Measurements from ENCODE around the gene U2SURP.
"Not testable (repeated sequence)": the region's sequence is repeated elsewhere in the genome, so short reads cannot be mapped to it uniquely, and the experiment has no call there.

The U2SURP gene

DNA sequence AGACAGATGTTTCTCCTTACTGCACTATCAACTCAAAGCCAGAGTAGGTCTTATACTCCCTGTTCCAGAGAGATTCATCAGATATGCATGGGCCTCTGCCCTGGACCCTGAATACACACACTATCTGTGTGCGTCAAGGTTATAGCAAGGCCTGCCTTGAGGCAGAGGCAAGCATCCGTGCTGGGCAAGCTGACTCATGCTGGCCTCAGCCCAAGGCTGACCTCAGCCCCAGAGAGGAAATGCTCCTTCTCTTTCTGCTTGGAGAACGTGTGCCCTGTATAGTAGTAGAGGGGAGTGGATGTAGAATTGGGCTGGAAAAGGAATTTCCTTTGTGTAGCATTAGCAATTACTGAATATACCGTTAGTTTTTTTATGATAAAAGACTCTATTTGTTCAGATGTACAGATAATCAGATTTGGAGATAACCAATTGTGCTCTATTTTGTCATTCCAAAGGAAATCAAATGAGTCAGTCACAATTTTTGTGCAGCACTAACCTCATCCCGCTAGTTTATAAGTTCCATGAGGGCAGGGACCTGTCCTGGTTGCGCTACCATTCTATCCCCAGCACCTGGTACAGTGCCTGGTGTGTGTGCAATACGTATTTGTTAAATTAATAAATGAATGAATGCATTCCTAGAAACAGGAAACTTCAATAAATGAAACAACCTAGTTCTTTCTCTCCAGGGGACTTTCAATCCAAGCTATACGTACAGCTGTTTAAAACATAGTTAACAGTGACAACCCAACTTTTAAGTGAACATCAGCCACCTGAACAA lies 24.6 kb upstream of the U2SURP start:
- DNase-seq (ENCODE audit: low spot score), result no peak

DNA sequence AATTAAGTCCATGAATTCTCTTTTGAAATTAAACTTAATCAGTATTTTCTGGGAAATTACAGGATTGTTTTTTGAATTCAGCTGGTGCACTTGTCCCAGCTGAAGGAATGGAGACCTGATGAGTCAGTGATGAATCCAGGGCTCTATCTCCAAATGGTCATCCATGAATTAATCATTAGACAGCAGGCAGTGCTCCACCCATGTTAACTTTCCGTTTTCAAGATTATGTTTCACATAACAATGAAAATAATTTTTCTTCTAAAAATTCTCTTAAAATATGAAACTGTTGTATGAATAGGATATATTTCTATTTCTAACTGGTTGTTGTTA lies 24.0 kb upstream of the U2SURP start:
- no peak for DNase-seq (ENCODE audit: low spot score)

DNA sequence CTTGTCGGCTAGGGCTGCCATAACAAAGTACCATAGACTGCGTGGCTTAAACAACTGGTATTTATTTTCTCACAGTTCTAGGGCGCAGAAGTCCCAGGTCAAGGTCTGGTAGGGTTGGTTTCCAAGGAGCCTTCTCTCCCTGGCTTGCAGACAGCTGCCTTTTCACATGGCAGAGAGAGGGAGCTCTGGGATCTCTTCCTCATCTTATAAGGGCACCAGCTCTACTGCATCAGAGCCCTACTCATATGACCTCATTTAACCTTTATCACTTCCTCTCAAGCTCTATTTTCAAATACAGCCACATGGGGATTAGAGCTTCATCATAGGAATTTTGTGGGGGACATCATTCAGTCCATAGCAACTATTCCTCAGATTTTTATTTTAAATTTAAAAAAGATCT lies 20.3 kb upstream of the U2SURP start:
- no peak for DNase-seq (ENCODE audit: low spot score)

DNA sequence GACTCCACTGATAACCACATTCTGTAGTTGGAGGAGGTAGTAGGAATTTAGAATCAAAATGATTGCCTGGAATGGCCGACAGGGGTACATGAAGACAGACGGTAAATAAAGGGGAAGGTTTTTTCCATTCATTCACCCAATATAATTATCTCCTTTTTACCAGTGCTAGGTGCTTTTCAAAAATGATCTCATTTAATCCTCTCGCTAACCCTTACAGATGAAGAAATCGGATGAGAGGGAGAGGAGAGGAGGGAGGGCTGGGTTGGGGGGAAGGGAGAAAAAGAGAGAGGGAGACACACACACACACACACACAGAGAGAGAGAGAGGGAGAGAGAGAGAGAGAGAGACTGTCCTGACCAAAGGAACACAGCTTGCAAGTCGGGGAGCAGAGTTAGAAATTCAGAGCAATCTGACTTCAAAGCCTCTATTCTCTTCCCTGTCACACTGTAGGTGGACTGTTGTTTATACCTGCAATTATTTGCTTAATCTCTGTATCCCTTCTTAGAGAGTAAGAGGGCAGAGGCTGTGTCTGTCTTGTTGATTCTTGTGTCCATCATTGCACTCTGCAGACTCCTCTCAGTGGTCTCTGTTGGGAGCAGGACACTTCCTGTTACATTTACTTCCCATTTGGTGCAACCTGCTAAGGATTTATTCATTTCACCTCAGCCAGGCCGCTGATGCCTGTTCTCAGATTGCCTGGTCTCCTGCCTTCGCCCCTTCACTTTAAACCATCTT lies 19.2 kb upstream of the U2SURP start:
- no peak for DNase-seq (ENCODE audit: low spot score)

DNA sequence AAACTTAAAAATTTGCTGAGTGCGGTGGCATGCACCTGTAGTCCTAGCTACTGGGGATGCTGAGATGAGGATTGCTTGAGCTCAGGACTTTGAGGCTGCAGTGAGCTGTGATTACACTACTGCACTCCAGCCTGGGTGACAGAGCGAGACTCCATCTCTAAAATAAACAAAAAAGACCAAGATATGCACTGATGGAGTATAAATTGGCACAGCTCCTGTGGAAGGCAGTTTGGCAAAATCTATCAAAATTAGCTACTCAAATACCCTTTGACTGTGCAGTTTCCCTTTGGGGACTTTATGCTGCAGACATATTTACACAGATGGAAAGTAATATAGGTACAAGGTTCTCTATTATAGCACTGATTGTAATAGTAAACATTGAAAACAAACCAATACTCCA lies 18.1 kb upstream of the U2SURP start:
- DNase-seq (ENCODE audit: low spot score), result no peak

DNA sequence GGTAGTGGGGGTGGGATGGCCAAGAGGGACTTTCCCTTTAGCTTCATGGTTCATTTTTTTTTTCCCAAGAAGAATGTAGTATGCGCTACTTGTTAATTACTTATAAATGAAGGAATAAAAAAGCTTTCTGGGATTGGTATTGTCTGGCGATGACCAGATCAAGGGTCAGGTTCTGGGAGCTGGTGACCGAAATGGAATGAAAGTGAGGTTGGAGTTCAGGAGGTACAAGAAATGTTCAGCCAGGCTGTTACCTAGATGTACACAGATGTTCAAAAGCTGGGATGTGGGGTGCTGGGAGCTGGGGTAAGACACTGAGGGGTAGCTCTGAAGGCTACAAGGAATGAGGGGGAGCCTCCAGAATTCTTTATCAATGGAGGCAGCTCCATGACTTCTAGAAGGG lies 17.1 kb upstream of the U2SURP start:
- DNase-seq (ENCODE audit: low spot score), result no peak

DNA sequence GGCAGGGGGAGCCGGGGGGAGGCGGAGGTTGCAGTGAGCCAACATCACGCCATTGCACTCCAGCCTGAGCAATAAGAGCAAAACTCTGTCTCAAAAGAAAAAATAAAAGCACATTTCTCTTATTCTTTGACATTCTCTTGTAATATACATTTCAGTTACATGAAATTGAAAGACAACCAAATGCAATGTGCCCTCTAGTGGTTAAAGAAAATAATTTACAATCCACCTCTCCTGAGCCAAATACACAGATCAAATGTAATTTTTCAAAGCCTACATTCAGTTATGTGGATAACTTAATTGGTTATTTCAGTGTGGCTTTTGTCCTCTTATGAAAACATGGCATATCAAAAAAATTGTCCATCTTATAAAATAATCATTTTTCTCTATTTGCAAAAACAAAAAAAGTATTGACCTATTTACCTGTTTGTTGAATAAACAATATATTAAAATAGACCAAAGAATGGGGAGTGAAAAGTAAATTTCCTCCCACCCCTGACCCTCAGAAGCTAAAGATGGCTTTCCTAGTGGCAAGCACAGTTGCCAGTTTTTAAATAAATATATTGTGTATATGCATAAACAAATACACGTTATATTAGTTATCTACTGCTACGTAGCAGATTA lies 14.2 kb upstream of the U2SURP start:
- DNase-seq (ENCODE audit: low spot score), result peak; percentile 11

DNA sequence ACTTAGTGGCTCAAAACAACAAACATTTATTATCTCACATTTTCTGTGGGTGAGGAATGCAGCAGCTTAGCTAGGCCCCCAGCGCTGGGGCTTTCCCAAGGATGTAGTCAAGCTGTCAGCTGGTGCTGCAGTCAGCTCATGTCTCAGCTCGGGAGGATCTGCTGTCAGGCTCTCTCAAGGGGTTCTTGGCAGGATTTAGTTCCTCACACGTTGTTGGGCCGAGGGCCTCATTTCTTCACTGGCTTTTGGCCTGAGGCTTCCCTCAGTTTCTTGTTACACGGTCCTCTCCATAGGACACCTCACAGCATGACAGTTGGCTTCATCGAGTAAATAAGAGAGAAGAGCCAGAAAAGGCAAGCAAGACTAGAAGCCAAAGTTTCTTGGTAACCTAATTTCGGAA lies 13.7 kb upstream of the U2SURP start:
- DNase-seq (ENCODE audit: low spot score), result no peak

DNA sequence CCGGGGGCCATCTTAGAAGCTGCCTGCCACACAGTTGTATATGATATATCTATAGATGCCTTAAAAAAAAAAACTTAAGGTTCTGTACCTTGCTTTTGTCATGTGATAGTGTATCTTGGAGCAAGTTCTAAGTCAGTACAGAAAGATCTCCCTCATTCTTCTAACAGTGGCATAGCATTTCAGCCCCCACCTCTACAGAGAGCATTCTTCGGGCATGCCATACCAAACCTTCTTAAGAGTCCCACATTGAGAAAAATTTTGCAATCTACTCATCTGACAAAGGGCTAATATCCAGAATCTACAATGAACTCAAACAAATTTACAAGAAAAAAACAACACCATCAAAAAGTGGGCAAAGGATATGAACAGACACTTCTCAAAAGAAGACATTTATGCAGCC lies 13.1 kb upstream of the U2SURP start:
- DNase-seq (ENCODE audit: low spot score), result not testable (repeated sequence)

DNA sequence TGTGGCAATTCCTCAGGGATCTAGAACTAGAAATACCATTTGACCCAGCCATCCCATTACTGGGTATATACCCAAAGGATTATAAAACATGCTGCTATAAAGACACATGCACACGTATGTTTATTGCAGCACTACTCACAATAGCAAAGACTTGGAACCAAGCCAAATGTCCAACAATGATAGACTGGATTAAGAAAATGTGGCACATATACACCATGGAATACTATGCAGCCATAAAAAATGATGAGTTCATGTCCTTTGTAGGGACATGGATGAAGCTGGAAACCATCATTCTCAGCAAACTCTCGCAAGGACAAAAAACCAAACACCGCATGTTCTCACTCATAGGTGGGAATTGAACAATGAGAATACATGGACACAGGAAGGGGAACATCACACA lies 12.5 kb upstream of the U2SURP start:
- DNase-seq (ENCODE audit: low spot score), result not testable (repeated sequence)

DNA sequence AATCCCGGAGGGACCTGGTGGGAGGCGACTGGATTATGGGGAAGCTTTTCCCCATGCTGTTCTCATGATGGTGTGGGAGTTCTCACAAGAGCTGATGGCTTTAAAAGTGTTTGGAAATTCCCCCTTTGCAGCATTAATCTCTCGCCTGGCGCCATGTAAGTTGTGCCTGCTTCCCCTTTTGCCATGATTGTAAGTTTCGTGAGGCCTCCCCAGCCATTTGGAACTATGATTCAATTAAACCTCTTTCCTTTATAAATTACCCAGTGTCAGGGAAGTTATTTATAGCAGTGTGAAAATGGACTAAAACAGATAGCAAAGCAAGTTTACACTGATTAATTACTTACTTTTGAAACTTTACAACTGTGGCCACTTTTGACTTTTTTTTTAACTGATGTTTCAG lies 10.6 kb upstream of the U2SURP start:
- DNase-seq (ENCODE audit: low spot score), result no peak

DNA sequence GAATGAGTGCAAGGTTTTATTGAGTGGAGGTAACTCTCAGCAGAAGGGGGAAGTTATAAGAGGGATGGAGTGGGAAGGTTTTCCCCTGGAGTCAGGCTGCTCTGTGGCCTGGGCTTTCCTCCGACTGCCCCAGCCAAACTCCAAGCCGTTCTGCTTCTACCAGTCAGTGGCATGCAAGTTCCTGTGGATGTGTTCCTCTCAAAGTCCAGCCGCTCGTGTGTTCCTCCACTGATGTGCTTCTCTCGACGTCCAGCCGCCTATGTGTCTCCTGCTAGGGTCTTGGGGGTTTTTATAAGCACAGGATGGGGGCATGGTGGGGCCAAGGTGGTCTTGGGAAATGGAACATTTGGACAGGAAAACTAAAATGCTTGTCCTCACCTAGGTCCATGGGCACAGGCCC lies 9.0 kb upstream of the U2SURP start:
- no peak for DNase-seq (ENCODE audit: low spot score)

DNA sequence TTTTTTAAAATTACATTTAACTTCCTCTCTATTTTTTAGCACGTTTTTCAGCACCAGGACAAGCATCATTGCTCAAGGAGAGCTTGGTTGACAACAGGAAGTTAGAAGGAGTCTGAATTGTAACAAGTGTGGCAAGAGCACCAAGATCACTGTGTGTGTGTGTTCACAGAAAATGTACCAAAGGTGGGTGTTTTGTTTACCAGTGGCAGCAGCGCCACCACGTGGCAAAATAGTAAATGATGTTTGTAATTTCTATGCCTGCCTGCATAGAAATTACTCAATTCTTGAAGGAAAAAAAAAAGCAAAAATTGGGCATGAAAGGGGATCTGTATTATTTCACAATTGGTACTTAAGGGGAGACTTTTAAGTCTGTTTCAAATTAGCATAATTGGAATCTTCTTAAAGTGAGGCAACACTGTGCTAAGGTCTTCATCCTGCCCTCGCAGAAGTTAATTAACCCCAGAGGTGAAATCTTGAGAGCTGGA lies 7.4 kb upstream of the U2SURP start:
- DNase-seq (ENCODE audit: low spot score), result peak; percentile 54

DNA sequence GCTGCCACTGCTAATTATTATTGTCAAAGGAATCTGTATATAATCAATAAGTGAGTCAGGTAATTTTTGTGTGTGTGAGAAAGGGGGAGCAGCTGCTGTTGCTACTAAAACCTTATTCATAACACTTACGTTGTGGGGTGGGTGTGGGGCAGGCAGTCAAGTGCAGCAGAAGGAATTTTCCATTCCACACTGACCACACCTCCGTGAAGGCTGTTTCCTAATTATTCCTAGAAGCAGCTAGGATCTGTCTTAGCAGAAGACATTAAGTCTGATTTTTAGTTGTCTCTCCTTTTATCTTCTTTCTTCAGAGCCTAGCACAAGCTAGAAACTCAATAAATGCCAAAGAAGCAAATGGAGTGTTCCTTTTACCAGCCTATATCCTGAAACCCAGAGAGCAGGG lies 4.0 kb upstream of the U2SURP start:
- no peak for DNase-seq (ENCODE audit: low spot score)

DNA sequence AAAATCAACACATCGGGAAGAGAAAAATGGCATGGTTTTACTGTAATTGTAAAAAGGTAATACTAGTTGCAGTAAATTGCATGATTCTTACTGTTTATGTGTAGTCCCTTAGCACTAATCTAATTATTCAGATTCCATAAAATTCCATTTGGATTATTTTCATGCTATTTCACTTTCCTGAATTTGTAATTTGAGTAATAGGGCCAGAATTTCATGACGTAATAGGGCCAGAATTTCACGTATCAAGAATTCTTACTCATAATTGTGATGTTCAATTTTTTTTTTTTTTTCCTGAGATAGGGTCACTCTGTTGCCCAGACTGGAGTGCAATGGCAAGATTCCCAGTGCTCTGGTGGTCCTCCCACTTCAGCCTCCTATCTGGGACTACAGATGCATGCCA lies 2.9 kb upstream of the U2SURP start:
- DNase-seq (ENCODE audit: low spot score), result no peak

DNA sequence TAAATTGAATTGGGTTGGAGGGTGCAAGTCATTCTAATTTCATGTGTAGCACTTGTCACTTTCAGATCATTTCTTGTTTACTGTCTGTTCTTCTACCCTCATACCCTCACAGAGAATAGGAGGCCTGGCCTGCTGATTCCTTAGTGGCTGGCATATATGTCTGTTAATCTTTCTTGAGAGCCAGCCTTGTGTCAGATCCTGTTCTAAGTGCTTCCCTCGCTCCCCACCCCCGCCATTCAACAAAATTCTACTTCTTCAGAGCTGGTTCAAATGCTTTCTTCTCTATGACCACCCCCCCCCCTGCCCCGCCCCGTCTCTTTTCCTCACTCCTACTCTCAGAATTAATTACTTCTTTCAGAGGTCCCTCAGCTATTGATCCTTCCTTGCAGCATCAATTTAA lies 1.5 kb upstream of the U2SURP start:
- DNase-seq (ENCODE audit: low spot score), result no peak

DNA sequence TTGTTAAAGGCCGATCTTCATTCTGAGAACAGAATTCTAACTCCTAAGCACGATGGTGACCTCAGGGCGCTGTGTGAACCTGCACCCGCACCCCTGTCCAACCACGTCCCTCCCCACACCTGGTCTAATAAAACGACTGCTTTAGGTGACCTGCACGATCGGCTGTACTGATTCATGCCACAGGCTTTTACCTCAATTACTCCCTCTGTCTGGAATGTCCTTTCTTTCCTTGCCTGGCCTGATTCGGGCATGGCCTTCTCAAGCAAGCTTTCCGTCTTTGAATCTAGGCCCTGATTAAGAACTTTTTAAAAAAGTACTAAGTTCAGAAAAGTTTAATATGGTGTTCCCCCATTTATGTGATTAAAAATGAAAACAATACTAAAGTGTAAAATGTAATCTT lies 842 bp upstream of the U2SURP start:
- no peak for DNase-seq (ENCODE audit: low spot score)

DNA sequence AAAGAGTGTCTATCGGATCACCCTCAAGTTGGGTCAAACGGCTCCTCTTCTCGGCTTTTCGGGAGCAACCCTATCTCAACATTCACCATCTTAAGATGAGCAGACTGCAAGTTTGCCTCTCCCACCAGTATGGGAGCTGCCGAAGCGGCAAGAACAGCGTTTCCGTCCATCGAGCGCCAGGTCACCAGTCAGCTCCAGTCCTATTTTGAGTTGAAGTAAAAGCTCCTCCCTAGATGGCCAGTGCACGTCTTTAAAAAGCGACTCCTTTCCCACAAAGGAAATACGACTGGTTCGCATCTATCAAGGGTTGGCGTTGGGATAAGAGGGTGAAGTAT lies 369 bp upstream of the U2SURP start:
- DNase-seq (ENCODE audit: low spot score), result no peak

DNA sequence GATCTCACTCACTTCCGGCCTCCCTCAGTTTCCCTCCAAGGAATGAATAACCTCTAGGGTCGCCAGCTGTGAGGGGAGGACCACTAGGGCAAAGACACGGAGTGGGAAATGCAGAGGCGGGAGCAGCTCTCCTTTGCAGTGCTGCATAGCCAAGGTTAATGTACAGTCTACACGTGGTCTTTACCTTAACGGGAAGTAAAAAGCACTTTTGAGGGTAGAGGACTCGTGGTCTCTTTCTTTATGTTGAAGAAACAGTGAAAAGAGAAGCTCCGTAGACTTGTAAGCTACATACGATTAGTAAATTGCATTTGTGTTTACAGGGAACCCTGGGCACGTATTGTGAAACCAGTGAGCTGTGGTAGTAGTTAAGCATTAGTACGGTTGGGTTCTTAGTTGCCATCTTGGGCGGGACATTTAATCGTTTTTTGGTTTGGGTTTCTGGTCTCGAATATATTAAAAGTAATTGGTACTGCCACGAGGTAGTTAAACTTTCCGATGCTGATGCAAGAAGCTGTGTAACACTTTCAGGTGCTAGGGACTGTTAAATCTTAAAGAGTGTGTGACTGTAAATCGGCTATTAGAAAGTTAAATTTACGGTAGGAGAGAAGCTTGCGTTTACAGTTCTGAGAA lies 828 bp downstream of the U2SURP start:
- no peak for DNase-seq (ENCODE audit: low spot score)

DNA sequence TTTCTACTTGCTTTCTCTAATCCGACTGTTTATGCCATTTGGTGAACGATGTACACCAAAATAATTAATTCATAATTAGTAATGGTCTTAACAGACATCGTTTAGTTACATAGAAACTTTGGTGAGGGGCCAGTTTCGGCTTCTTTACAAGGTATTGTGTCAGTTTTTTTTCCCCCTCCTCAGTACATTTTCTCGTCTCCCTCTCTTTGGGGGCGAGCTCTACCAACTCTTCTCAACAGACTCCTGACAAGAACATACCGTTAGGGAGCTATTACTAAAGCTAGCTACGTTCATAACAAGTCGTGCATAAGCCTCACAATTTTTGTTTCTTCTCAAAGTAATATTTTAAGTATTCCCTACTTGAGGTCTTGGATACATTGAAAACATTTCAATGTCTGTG lies 1.4 kb downstream of the U2SURP start:
- no peak for DNase-seq (ENCODE audit: low spot score)

DNA sequence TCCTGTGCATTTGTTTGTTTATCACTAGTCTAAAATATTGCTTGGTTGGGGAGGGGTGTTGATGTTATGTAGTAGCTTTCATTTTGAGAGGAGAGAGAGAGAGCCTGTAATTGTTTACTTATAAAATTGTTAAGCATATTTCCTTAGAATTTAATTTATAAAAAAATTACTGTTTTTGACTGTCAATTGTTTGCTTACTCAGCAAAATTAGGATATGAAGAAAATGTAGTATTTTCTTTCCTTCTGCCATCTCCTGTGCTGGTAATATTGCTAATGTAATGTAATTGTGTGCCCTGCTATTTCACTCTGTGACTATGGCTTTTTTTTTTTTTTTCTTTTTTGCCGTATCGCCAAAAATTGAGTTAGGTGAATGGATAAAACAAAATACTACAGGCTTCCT lies 3.5 kb downstream of the U2SURP start:
- no peak for DNase-seq (ENCODE audit: low spot score)

DNA sequence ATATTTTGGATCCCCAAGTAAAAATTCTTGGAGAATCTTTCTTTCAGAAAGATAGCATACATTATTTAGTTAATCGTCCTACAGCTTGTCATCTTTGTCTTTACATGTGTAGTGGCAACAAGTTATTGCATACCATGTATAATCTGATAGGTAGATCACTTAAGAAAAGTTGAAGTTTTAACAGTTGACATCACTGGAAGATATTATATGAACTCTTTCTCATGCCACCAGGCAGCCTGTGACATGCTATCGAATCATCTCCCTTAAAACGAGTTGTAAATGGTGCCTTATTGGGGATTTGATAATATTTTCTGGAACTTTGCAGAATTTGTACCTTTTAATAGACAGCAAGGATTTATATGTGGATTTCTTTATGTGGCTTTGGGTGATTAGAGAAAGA lies 8.7 kb downstream of the U2SURP start:
- DNase-seq (ENCODE audit: low spot score), result no peak

DNA sequence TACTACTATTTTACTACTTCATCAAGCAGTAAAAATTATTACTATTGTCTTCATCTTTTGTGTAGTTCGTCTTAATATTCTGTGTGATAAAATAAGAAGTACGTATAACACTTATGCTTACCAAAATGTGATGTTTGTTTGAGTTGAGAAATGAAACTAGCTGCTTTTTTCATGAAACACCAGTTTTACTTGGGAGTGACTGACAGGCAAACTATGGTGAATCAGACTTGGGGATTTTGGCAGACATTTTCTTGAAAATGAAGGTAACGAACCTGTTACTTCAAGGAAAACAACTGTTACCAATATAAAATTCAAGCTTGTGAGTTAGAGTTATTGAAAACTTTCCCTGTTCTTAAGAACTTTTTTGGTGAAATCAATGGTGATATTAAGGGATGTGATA lies 10.3 kb downstream of the U2SURP start:
- DNase-seq (ENCODE audit: low spot score), result no peak
